ENCODE data around the gene ADCY4. TPM values are rescaled to one million over a fixed set of nuclear protein-coding genes. Genes with fewer than 3 reads are reported as not detected.

Gene ADCY4
- total and polyA plus RNA-seq, 10 of the 15 experiments (the other 5 are each of a cell fraction or from before 2014, with no cell fraction given): 0.05 to 0.87 (median 0.21) TPM; not detected in 1

DNA sequence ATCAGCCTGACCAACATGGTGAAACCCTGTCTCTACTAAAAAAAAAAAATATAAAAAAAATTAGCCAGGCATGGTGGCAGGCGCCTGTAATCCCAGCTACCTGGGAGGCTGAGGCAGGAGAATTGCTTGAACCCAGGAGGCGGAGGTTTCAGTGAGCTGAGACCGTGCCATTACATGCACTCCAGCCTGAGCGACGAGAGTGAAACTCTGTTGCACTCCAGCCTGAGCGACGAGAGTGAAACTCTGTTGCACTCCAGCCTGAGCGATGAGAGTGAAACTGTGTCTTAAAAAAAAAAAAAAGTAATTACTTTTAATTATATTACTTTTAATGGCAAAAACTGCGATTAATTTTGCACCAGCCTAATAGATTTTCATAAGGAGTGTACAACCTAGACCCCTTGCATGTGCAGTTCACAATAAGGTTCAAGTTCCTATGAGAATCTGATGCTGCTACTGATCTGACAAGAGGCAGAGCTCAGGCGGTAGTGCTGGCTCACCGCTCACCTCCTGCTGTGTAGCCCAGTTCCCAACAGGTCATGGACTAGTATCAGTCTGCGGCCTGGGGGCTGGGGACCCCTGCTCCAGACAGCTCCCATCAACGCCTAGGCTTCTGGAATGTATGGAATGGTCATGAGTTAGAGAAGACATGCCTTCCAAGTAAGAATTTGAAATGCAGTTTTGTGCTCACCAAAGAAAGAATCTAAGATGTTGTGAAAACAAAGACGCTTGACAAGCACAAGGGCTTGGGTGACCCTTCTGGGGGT lies 13.5 kb downstream of the ADCY4 start:
- Histone ChIP-seq H3K79me2 (ENCODE audit: control insufficient read depth, insufficient read depth, low read length) (no peaks in the 10 kb centered on the region), H3K27me3 (replicated peaks in 1 of 2; ENCODE audit: control insufficient read depth in 2 of 2, insufficient read depth in 2 of 2, low read length in 1 of 2) (no peaks in the 10 kb centered on the region), H3K4me1 (ENCODE audit: control insufficient read depth, insufficient read depth, low read length) (no peaks in the 10 kb centered on the region), H3K36me3 (ENCODE audit: control insufficient read depth in 2 of 2, insufficient read depth in 2 of 2, low read length in 1 of 2) (no peaks in the 10 kb centered on the region), H3K4me2 (ENCODE audit: control insufficient read depth, insufficient read depth) (no peak overlapping the region), H4K20me1 (ENCODE audit: control insufficient read depth, insufficient read depth) (no peaks in the 10 kb centered on the region; the same call in 1 of the 2 replicates), H3K4me3 (no peak overlapping the region), H3K27ac (ENCODE audit: control insufficient read depth, insufficient read depth) (no peak overlapping the region), H2AFZ (ENCODE audit: control insufficient read depth, low read depth, low read length) (no peak overlapping the region), H3K9ac (ENCODE audit: control insufficient read depth, insufficient read depth, low read length) (no peak overlapping the region), H3K9me3 (replicated peaks; ENCODE audit: control insufficient read depth, insufficient read depth, low read length) (no peaks in the 10 kb centered on the region)
- ChIA-PET CTCF (interaction anchor here (1.7 to 3.3 kb wide), 3 partner anchors 12 to 115 kb away, joined by 5 to 19 read pairs (median 8); partner anchors contain the start of gene CIDEB), RAD21 (ENCODE audit: unreplicated experiment) (no interaction called here), POLR2A (interaction anchor here (0.5 to 0.7 kb wide), 2 partner anchors 176 to 727 kb away, joined by 3 read pairs; no protein-coding TSS in a partner anchor), SMC1A (ENCODE audit: uncharacterized antibody, unreplicated experiment) (interaction anchor here (0.7 to 1.1 kb wide), 4 partner anchors 14 to 114 kb away, joined by 3 to 5 read pairs (median 3); partner anchors contain the start of gene CIDEB)
- 51% methylated on average over 14 of the region's 14 CpGs for WGBS (ENCODE audit: insufficient coverage, insufficient replicate concordance, low lambda C conversion rate, missing lambda C conversion rate)
- ATAC-seq (no peak), FAIRE-seq (no peak), DNase-seq (ENCODE audit: low read depth, low spot score) (no peak)
- intact Hi-C loops (cut with micrococcal nuclease; ENCODE audit: unreplicated experiment) (no loop called here), in situ Hi-C loops (cut with MboI) (no loop called here)
- BruUV-seq (replicated peaks): no TSS peak
- TF ChIP-seq, protein P1, sequence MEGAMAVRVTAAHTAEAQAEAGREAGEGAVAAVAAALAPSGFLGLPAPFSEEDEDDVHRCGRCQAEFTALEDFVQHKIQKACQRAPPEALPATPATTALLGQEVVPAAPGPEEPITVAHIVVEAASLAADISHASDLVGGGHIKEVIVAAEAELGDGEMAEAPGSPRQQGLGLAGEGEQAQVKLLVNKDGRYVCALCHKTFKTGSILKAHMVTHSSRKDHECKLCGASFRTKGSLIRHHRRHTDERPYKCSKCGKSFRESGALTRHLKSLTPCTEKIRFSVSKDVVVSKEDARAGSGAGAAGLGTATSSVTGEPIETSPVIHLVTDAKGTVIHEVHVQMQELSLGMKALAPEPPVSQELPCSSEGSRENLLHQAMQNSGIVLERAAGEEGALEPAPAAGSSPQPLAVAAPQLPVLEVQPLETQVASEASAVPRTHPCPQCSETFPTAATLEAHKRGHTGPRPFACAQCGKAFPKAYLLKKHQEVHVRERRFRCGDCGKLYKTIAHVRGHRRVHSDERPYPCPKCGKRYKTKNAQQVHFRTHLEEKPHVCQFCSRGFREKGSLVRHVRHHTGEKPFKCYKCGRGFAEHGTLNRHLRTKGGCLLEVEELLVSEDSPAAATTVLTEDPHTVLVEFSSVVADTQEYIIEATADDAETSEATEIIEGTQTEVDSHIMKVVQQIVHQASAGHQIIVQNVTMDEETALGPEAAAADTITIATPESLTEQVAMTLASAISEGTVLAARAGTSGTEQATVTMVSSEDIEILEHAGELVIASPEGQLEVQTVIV (IDR thresholded peaks at IDR 0.05; ENCODE audit: borderline replicate concordance, partially characterized antibody): no peak
- TF ChIP-seq SPI1 (IDR thresholded peaks at IDR 0.05; ENCODE audit: borderline replicate concordance, insufficient read depth, low read depth, low read length) (no peak), SRF (IDR thresholded peaks at IDR 0.05; ENCODE audit: low read depth in 2 of 2, low read length in 2 of 2) (no peak), IKZF2 (IDR thresholded peaks at IDR 0.05) (no peak), MYB (IDR thresholded peaks at IDR 0.05; ENCODE audit: borderline replicate concordance, low read depth, low read length) (no peak), CREB1 (IDR thresholded peaks at IDR 0.05; ENCODE audit: low read depth) (no peak), YBX1 (IDR thresholded peaks at IDR 0.05) (no peak)
- TF ChIP-seq, protein P2, sequence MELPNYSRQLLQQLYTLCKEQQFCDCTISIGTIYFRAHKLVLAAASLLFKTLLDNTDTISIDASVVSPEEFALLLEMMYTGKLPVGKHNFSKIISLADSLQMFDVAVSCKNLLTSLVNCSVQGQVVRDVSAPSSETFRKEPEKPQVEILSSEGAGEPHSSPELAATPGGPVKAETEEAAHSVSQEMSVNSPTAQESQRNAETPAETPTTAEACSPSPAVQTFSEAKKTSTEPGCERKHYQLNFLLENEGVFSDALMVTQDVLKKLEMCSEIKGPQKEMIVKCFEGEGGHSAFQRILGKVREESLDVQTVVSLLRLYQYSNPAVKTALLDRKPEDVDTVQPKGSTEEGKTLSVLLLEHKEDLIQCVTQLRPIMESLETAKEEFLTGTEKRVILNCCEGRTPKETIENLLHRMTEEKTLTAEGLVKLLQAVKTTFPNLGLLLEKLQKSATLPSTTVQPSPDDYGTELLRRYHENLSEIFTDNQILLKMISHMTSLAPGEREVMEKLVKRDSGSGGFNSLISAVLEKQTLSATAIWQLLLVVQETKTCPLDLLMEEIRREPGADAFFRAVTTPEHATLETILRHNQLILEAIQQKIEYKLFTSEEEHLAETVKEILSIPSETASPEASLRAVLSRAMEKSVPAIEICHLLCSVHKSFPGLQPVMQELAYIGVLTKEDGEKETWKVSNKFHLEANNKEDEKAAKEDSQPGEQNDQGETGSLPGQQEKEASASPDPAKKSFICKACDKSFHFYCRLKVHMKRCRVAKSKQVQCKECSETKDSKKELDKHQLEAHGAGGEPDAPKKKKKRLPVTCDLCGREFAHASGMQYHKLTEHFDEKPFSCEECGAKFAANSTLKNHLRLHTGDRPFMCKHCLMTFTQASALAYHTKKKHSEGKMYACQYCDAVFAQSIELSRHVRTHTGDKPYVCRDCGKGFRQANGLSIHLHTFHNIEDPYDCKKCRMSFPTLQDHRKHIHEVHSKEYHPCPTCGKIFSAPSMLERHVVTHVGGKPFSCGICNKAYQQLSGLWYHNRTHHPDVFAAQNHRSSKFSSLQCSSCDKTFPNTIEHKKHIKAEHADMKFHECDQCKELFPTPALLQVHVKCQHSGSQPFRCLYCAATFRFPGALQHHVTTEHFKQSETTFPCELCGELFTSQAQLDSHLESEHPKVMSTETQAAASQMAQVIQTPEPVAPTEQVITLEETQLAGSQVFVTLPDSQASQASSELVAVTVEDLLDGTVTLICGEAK (IDR thresholded peaks at IDR 0.05; ENCODE audit: borderline replicate concordance): no peak
- TF ChIP-seq, protein P3, sequence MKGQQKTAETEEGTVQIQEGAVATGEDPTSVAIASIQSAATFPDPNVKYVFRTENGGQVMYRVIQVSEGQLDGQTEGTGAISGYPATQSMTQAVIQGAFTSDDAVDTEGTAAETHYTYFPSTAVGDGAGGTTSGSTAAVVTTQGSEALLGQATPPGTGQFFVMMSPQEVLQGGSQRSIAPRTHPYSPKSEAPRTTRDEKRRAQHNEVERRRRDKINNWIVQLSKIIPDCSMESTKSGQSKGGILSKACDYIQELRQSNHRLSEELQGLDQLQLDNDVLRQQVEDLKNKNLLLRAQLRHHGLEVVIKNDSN (IDR thresholded peaks at IDR 0.05; ENCODE audit: borderline replicate concordance, extremely low read length, insufficient read depth, low read depth, low read length): no peak
- TF ChIP-seq, protein P4, sequence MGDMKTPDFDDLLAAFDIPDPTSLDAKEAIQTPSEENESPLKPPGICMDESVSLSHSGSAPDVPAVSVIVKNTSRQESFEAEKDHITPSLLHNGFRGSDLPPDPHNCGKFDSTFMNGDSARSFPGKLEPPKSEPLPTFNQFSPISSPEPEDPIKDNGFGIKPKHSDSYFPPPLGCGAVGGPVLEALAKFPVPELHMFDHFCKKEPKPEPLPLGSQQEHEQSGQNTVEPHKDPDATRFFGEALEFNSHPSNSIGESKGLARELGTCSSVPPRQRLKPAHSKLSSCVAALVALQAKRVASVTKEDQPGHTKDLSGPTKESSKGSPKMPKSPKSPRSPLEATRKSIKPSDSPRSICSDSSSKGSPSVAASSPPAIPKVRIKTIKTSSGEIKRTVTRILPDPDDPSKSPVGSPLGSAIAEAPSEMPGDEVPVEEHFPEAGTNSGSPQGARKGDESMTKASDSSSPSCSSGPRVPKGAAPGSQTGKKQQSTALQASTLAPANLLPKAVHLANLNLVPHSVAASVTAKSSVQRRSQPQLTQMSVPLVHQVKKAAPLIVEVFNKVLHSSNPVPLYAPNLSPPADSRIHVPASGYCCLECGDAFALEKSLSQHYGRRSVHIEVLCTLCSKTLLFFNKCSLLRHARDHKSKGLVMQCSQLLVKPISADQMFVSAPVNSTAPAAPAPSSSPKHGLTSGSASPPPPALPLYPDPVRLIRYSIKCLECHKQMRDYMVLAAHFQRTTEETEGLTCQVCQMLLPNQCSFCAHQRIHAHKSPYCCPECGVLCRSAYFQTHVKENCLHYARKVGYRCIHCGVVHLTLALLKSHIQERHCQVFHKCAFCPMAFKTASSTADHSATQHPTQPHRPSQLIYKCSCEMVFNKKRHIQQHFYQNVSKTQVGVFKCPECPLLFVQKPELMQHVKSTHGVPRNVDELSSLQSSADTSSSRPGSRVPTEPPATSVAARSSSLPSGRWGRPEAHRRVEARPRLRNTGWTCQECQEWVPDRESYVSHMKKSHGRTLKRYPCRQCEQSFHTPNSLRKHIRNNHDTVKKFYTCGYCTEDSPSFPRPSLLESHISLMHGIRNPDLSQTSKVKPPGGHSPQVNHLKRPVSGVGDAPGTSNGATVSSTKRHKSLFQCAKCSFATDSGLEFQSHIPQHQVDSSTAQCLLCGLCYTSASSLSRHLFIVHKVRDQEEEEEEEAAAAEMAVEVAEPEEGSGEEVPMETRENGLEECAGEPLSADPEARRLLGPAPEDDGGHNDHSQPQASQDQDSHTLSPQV (IDR thresholded peaks at IDR 0.05): no peak
